Measurements from ENCODE around the gene MYO3B. TPM values are rescaled to one million over a fixed set of nuclear protein-coding genes. Genes with fewer than 3 reads are reported as not detected.
A peak's percentile ranks its signal among the peaks of the same experiment; 100 is the strongest.

MYO3B gene
- total RNA-seq, 1 donor from 2014 or later, result not detected

- H3K36me3 Mint-ChIP-seq (ENCODE audit: low read depth), result no peaks in the 10 kb centered on the region
- DNase-seq (ENCODE audit: low read depth, low spot score), result peak; percentile 65
- H3K9me3 Mint-ChIP-seq, result no peaks in the 10 kb centered on the region
- H3K4me1 Mint-ChIP-seq, result peaks cover 28% of the 10 kb centered on the region
- H3K27ac Mint-ChIP-seq (ENCODE audit: unreplicated experiment), result no peak overlapping the region
- no peak overlapping the region for H3K4me3 Mint-ChIP-seq
- TF ChIP-seq, protein P1, sequence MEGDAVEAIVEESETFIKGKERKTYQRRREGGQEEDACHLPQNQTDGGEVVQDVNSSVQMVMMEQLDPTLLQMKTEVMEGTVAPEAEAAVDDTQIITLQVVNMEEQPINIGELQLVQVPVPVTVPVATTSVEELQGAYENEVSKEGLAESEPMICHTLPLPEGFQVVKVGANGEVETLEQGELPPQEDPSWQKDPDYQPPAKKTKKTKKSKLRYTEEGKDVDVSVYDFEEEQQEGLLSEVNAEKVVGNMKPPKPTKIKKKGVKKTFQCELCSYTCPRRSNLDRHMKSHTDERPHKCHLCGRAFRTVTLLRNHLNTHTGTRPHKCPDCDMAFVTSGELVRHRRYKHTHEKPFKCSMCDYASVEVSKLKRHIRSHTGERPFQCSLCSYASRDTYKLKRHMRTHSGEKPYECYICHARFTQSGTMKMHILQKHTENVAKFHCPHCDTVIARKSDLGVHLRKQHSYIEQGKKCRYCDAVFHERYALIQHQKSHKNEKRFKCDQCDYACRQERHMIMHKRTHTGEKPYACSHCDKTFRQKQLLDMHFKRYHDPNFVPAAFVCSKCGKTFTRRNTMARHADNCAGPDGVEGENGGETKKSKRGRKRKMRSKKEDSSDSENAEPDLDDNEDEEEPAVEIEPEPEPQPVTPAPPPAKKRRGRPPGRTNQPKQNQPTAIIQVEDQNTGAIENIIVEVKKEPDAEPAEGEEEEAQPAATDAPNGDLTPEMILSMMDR (conservative IDR thresholded peaks at IDR 0.05), result peak; percentile 80
- no peaks in the 10 kb centered on the region for H3K27me3 Mint-ChIP-seq (ENCODE audit: low read depth)
Measured at GRCh38 chr2:170235860-170236679, 58.1 kb downstream of the MYO3B start.

- DNase-seq (ENCODE audit: low read depth, low spot score), result no peak
- H3K27ac Mint-ChIP-seq (ENCODE audit: unreplicated experiment), result no peak overlapping the region
- H3K4me1 Mint-ChIP-seq, result peaks cover 28% of the 10 kb centered on the region
- peaks cover under 1% of the 10 kb centered on the region for H3K27me3 Mint-ChIP-seq (ENCODE audit: low read depth)
- no peak overlapping the region for H3K4me3 Mint-ChIP-seq
- TF ChIP-seq, protein P1 (conservative IDR thresholded peaks at IDR 0.05), result no peak
- H3K9me3 Mint-ChIP-seq, result no peaks in the 10 kb centered on the region
- no peaks in the 10 kb centered on the region for H3K36me3 Mint-ChIP-seq (ENCODE audit: low read depth)
Measured at GRCh38 chr2:170236680-170237047, 58.7 kb downstream of the MYO3B start.

DNA sequence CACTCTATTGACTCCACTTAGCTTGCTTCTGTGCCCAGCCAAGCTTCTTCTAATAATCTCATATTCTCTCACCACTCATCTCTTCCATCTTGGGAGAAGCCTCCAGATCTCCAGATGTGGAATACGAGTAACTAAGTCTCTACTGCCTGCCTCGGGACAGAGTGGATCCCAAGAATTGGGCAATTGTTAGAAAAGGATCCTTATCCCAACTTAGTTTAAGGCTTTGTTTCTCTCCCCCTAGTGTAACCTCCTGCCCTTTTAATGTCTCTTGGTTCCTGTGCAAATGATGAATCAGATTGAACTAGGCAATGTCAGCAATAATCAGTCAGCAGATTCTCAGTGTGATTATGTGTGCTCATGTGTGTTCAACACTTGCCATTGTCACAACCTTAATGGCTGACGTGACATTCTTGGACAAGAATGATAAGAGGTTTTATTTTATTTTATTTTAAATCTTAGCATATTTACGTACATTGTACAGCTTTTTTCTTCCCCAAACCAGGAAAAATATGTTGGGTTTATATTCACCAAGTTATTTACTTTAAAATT, 59.7 kb downstream of the MYO3B start:
- DNase-seq (ENCODE audit: low read depth, low spot score), result no peak
- no peaks in the 10 kb centered on the region for H3K36me3 Mint-ChIP-seq (ENCODE audit: low read depth)
- peaks cover 2% of the 10 kb centered on the region for H3K27me3 Mint-ChIP-seq (ENCODE audit: low read depth)
- no peak overlapping the region for H3K27ac Mint-ChIP-seq (ENCODE audit: unreplicated experiment)
- no peak overlapping the region for H3K4me3 Mint-ChIP-seq
- peaks cover 28% of the 10 kb centered on the region for H3K4me1 Mint-ChIP-seq
- no peaks in the 10 kb centered on the region for H3K9me3 Mint-ChIP-seq
- TF ChIP-seq, protein P1 (conservative IDR thresholded peaks at IDR 0.05), result no peak

DNA sequence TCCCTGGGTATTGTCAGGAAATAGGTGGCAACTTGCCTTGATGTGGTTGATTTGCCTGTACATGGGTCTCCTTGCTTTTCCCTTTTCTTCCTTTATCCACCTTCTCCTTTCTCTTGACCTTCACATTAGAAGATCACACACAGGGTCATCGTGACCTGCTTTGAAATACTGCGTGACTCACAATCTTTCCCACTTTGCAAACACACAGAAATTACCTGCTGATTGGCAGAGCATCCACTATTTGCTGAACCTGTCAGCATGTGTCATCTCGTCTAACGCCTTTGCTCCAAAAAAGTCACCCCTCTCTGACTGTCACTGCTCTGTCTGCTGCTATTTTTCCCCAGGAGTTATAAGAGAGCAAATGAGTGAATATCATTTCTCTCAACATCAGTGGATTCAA, 60.8 kb downstream of the MYO3B start:
- no peaks in the 10 kb centered on the region for H3K9me3 Mint-ChIP-seq

GRCh38 chr2:170240629-170241028, 62.7 kb downstream of the MYO3B start:
- Mint-ChIP-seq H3K4me1 (peaks cover 28% of the 10 kb centered on the region), H3K9me3 (no peaks in the 10 kb centered on the region)

More for the DNA sequence above, 60.8 kb downstream of the MYO3B start:
- no peaks in the 10 kb centered on the region for H3K36me3 Mint-ChIP-seq (ENCODE audit: low read depth)
- DNase-seq (ENCODE audit: low read depth, low spot score), result no peak
- peaks cover 2% of the 10 kb centered on the region for H3K27me3 Mint-ChIP-seq (ENCODE audit: low read depth)
- no peak overlapping the region for H3K27ac Mint-ChIP-seq (ENCODE audit: unreplicated experiment)
- TF ChIP-seq, protein P1 (conservative IDR thresholded peaks at IDR 0.05), result no peak
- H3K4me3 Mint-ChIP-seq, result no peak overlapping the region
- peaks cover 28% of the 10 kb centered on the region for H3K4me1 Mint-ChIP-seq

More at GRCh38 chr2:170240629-170241028, 62.7 kb downstream of the MYO3B start:
- TF ChIP-seq, protein P1 (conservative IDR thresholded peaks at IDR 0.05), result no peak
- Mint-ChIP-seq H3K27me3 (ENCODE audit: low read depth) (peaks cover 2% of the 10 kb centered on the region), H3K27ac (ENCODE audit: unreplicated experiment) (no peak overlapping the region), H3K4me3 (no peak overlapping the region), H3K36me3 (ENCODE audit: low read depth) (no peaks in the 10 kb centered on the region)
- no peak for DNase-seq (ENCODE audit: low read depth, low spot score)

All from neural crest cell (in vitro differentiated cells).